B cell (primary cell): Measurements from ENCODE around the gene SFSWAP.

Experiments used
- EZH2 ChIP-seq: IDR thresholded peaks from 2 replicates; pipeline ENCODE4 v1.6.1; 2012; ENCODE audit warnings: borderline replicate concordance, low read depth, mild to moderate bottlenecking, moderate library complexity, low read length; ENCODE audit not compliant: insufficient read depth, poor library complexity, severe bottlenecking
- TF ChIP-seq, protein P1 (sequence below): fragments of 200-600 bp; IDR thresholded peaks from one replicate; pipeline ENCODE4 v1.8.0; 2022; ENCODE audit warnings: antibody characterized with exemption, mild to moderate bottlenecking

DNA sequence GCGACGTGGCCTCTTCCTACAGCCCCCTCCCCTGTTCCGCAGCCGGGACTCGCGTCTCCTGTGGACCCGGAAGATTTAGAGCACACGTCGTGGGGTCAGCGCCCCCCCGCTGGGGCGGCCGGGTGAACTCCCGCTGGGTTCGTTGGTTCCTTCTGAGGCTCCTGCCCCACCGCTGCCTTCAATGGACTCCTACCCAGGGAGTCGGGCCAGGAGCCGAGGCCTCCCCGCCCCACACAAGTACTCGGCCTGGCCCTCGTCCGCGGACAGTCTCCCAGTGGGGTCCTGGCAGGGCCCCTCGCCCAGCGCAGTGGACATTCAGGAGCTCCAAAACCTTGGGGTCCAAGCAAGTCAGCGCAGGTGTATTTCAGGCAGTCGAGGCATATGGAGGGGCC lies 118.5 kb downstream of the SFSWAP start:
- TF ChIP-seq, protein P1, sequence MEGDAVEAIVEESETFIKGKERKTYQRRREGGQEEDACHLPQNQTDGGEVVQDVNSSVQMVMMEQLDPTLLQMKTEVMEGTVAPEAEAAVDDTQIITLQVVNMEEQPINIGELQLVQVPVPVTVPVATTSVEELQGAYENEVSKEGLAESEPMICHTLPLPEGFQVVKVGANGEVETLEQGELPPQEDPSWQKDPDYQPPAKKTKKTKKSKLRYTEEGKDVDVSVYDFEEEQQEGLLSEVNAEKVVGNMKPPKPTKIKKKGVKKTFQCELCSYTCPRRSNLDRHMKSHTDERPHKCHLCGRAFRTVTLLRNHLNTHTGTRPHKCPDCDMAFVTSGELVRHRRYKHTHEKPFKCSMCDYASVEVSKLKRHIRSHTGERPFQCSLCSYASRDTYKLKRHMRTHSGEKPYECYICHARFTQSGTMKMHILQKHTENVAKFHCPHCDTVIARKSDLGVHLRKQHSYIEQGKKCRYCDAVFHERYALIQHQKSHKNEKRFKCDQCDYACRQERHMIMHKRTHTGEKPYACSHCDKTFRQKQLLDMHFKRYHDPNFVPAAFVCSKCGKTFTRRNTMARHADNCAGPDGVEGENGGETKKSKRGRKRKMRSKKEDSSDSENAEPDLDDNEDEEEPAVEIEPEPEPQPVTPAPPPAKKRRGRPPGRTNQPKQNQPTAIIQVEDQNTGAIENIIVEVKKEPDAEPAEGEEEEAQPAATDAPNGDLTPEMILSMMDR: no peak
- no peak for TF ChIP-seq EZH2
